Measurements from ENCODE around the gene ANKRD29. TPM values are rescaled to one million over a fixed set of nuclear protein-coding genes. Genes with fewer than 3 reads are reported as not detected.

ANKRD29 gene
- total RNA-seq, 6 donors from 2014 or later: 50.4 to 150 (median 85.8) TPM

GRCh38 chr18:23575309-23575651 lies 87.4 kb downstream of the ANKRD29 start:
- peaks cover 0 to 37% (median 28%) of the 10 kb centered on the region in 4 donors for H3K36me3 ChIP-seq
- DNase-seq: peak in 1 of 2 donors; percentile 75
- no peaks in the 10 kb centered on the region for H3K9me3 ChIP-seq
- TF ChIP-seq EP300 (IDR thresholded peaks at IDR 0.05) (peak in 1 of 4 donors; percentile 71), CTCF (IDR thresholded peaks at IDR 0.05) (no peak), POLR2A (IDR thresholded peaks at IDR 0.05) (no peak), POLR2AphosphoS5 (IDR thresholded peaks at IDR 0.05) (peak in 1 of 2 donors; percentile 58)
- 55 to 74% methylated on average over 7 of the region's 7 CpGs for WGBS, 2 donors
- no peak overlapping the region for H3K4me3 ChIP-seq
- peak overlapping the region in 3 of 4 donors; percentile 53 to 86 (median 74) for H3K27ac ChIP-seq
- H3K4me1 ChIP-seq: peaks cover 22 to 55% (median 50%) of the 10 kb centered on the region in 4 donors
- ATAC-seq (ENCODE audit: low FRiP score in 2 of 2): no peak
- no peaks in the 10 kb centered on the region for H3K27me3 ChIP-seq

GRCh38 chr18:23574611-23575308 lies 88.0 kb downstream of the ANKRD29 start:
- Histone ChIP-seq H3K36me3 (peaks cover 0 to 42% (median 30%) of the 10 kb centered on the region in 4 donors), H3K27ac (peak overlapping the region; percentile 31 to 86 (median 76)), H3K4me1 (peaks cover 22 to 50% (median 45%) of the 10 kb centered on the region in 4 donors), H3K4me3 (no peak overlapping the region), H3K9me3 (no peaks in the 10 kb centered on the region), H3K27me3 (no peaks in the 10 kb centered on the region)
- no peak for TF ChIP-seq EP300 (IDR thresholded peaks at IDR 0.05)
- TF ChIP-seq POLR2A (IDR thresholded peaks at IDR 0.05): peak in 1 of 4 donors; percentile 28
- DNase-seq: no peak
- ATAC-seq (ENCODE audit: low FRiP score in 2 of 2): no peak
- 54 to 57% methylated on average over 5 of the region's 5 CpGs for WGBS, 2 donors

- Histone ChIP-seq H3K27me3 (no peaks in the 10 kb centered on the region), H3K36me3 (peaks cover 0 to 51% (median 33%) of the 10 kb centered on the region in 4 donors), H3K9me3 (no peaks in the 10 kb centered on the region), H3K4me1 (peaks cover 19 to 43% (median 36%) of the 10 kb centered on the region in 4 donors), H3K4me3 (no peak overlapping the region), H3K27ac (peak overlapping the region; percentile 31 to 86 (median 76))
- TF ChIP-seq POLR2A (IDR thresholded peaks at IDR 0.05) (peak in 1 of 4 donors; percentile 66), CTCF (IDR thresholded peaks at IDR 0.05) (no peak), POLR2AphosphoS5 (IDR thresholded peaks at IDR 0.05) (peak in 1 of 2 donors; percentile 71), EP300 (IDR thresholded peaks at IDR 0.05) (peak in 1 of 4 donors; percentile 97)
- DNase-seq: peak in 1 of 2 donors; percentile 86
- 46 to 55% methylated on average over 6 of the region's 6 CpGs for WGBS, 2 donors
- ATAC-seq (ENCODE audit: low FRiP score in 2 of 2): peak; percentile 76 to 85
Observed at GRCh38 chr18:23573626-23574431, 88.9 kb downstream of the ANKRD29 start.

GRCh38 chr18:23573020-23573419 lies 89.7 kb downstream of the ANKRD29 start:
- no peak for TF ChIP-seq CTCF (IDR thresholded peaks at IDR 0.05)
- no peak for TF ChIP-seq POLR2A (IDR thresholded peaks at IDR 0.05)
- TF ChIP-seq EP300 (IDR thresholded peaks at IDR 0.05): no peak
- no peak for TF ChIP-seq POLR2AphosphoS5 (IDR thresholded peaks at IDR 0.05)
- Histone ChIP-seq H3K9me3 (no peaks in the 10 kb centered on the region), H3K4me3 (no peak overlapping the region), H3K27me3 (no peaks in the 10 kb centered on the region), H3K27ac (peak overlapping the region; percentile 31 to 86 (median 76)), H3K4me1 (peaks cover 19 to 35% (median 29%) of the 10 kb centered on the region in 4 donors), H3K36me3 (peaks cover 5 to 59% (median 35%) of the 10 kb centered on the region in 4 donors)
- ATAC-seq (ENCODE audit: low FRiP score in 2 of 2) (no peak), DNase-seq (no peak)
- WGBS, 2 donors: 90% methylated on average over 4 of the region's 4 CpGs

GRCh38 chr18:23572570-23572969 lies 90.1 kb downstream of the ANKRD29 start:
- Histone ChIP-seq H3K36me3 (peaks cover 7 to 64% (median 36%) of the 10 kb centered on the region in 4 donors), H3K27ac (peak overlapping the region; percentile 8 to 86 (median 76)), H3K9me3 (no peaks in the 10 kb centered on the region), H3K27me3 (no peaks in the 10 kb centered on the region), H3K4me3 (no peak overlapping the region), H3K4me1 (peaks cover 19 to 35% (median 29%) of the 10 kb centered on the region in 4 donors)
- no peak for DNase-seq
- no peak for TF ChIP-seq EP300 (IDR thresholded peaks at IDR 0.05)
- TF ChIP-seq POLR2AphosphoS5 (IDR thresholded peaks at IDR 0.05): no peak
- TF ChIP-seq POLR2A (IDR thresholded peaks at IDR 0.05): no peak
- TF ChIP-seq CTCF (IDR thresholded peaks at IDR 0.05): no peak
- ATAC-seq (ENCODE audit: low FRiP score in 2 of 2): no peak
- WGBS, 2 donors: 77 to 88% methylated on average over 5 of the region's 5 CpGs
